ENCODE results near the gene NACC2.
A peak's percentile ranks its signal among the peaks of the same experiment; 100 is the strongest.

The NACC2 gene

DNA sequence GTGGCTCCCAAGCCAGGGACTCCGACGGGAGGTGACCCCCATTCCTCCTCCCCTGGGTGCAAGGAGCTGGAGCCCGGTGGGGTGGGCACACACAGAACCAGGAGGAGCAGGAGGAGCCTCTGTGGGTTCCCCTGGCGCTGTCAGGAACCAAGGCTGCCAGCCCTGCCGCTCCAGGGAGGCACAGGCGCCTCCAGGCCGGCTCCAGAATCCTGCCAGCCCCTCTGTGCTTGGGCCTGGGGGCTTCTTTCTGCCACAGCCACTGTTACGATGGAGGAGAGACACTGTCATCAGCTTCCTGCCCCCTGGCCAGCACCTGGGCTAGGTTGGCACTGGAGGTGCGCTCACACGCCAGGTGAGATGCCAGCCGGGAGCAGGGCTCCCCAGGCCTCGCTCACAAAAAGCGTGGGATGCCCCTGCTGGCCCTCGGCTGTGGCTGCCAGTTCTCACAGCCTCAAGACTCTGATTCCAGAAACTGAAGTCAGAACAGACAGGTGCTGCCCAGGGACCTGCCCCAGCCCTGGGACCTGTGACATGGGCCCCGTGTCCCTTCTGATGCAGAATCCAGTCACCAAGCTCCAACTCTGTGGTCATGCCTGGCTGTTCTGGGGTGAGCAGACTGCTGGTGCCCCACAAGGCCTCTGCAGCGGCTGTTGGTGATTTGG, 96.5 kb downstream of the NACC2 start:
- Histone ChIP-seq H3K4me1 (ENCODE audit: control insufficient read depth, insufficient read depth, low read length) (peaks cover 17% of the 10 kb centered on the region), H3K27me3 (ENCODE audit: control insufficient read depth, insufficient read depth, low read length) (no peaks in the 10 kb centered on the region), H3K9me3 (ENCODE audit: control insufficient read depth, insufficient read depth, low read depth, low read length) (no peaks in the 10 kb centered on the region), H3K27ac (ENCODE audit: low read depth, low read length) (no peak overlapping the region), H3K9ac (ENCODE audit: low read length) (no peak overlapping the region), H3K4me3 (ENCODE audit: low read depth, low read length) (no peak overlapping the region), H3K36me3 (ENCODE audit: control insufficient read depth, insufficient read depth, low read length) (no peaks in the 10 kb centered on the region)

- Histone ChIP-seq H3K9me3 (ENCODE audit: control insufficient read depth, insufficient read depth, low read depth, low read length) (no peaks in the 10 kb centered on the region), H3K4me3 (ENCODE audit: low read depth, low read length) (no peak overlapping the region), H3K27ac (ENCODE audit: low read depth, low read length) (no peak overlapping the region), H3K27me3 (ENCODE audit: control insufficient read depth, insufficient read depth, low read length) (no peaks in the 10 kb centered on the region), H3K4me1 (ENCODE audit: control insufficient read depth, insufficient read depth, low read length) (peaks cover 22% of the 10 kb centered on the region), H3K36me3 (ENCODE audit: control insufficient read depth, insufficient read depth, low read length) (no peaks in the 10 kb centered on the region), H3K9ac (ENCODE audit: low read length) (no peak overlapping the region)
Measured at GRCh38 chr9:135998016-135998380, 97.1 kb downstream of the NACC2 start.

- Histone ChIP-seq H3K9ac (ENCODE audit: low read length) (no peak overlapping the region), H3K9me3 (ENCODE audit: control insufficient read depth, insufficient read depth, low read depth, low read length) (no peaks in the 10 kb centered on the region)
Measured at GRCh38 chr9:135997090-135998015, 97.7 kb downstream of the NACC2 start.

GRCh38 chr9:135995816-135996215, 99.3 kb downstream of the NACC2 start:
- Histone ChIP-seq H3K27ac (ENCODE audit: low read depth, low read length) (no peak overlapping the region), H3K9me3 (ENCODE audit: control insufficient read depth, insufficient read depth, low read depth, low read length) (no peaks in the 10 kb centered on the region), H3K36me3 (ENCODE audit: control insufficient read depth, insufficient read depth, low read length) (no peaks in the 10 kb centered on the region), H3K27me3 (ENCODE audit: control insufficient read depth, insufficient read depth, low read length) (no peaks in the 10 kb centered on the region), H3K4me1 (ENCODE audit: control insufficient read depth, insufficient read depth, low read length) (peaks cover 36% of the 10 kb centered on the region), H3K9ac (ENCODE audit: low read length) (no peak overlapping the region), H3K4me3 (ENCODE audit: low read depth, low read length) (no peak overlapping the region)

More at GRCh38 chr9:135997090-135998015, 97.7 kb downstream of the NACC2 start:
- no peaks in the 10 kb centered on the region for H3K27me3 ChIP-seq (ENCODE audit: control insufficient read depth, insufficient read depth, low read length)
- H3K27ac ChIP-seq (ENCODE audit: low read depth, low read length): no peak overlapping the region
- H3K4me3 ChIP-seq (ENCODE audit: low read depth, low read length): no peak overlapping the region
- no peaks in the 10 kb centered on the region for H3K36me3 ChIP-seq (ENCODE audit: control insufficient read depth, insufficient read depth, low read length)
- H3K4me1 ChIP-seq (ENCODE audit: control insufficient read depth, insufficient read depth, low read length): peaks cover 24% of the 10 kb centered on the region

GRCh38 chr9:135994501-135995192, 100.4 kb downstream of the NACC2 start:
- no peaks in the 10 kb centered on the region for H3K36me3 ChIP-seq (ENCODE audit: control insufficient read depth, insufficient read depth, low read length)
- H3K4me1 ChIP-seq (ENCODE audit: control insufficient read depth, insufficient read depth, low read length): peaks cover 41% of the 10 kb centered on the region
- H3K9me3 ChIP-seq (ENCODE audit: control insufficient read depth, insufficient read depth, low read depth, low read length): no peaks in the 10 kb centered on the region
- no peak overlapping the region for H3K27ac ChIP-seq (ENCODE audit: low read depth, low read length)
- H3K9ac ChIP-seq (ENCODE audit: low read length): no peak overlapping the region
- no peaks in the 10 kb centered on the region for H3K27me3 ChIP-seq (ENCODE audit: control insufficient read depth, insufficient read depth, low read length)
- no peak overlapping the region for H3K4me3 ChIP-seq (ENCODE audit: low read depth, low read length)

DNA sequence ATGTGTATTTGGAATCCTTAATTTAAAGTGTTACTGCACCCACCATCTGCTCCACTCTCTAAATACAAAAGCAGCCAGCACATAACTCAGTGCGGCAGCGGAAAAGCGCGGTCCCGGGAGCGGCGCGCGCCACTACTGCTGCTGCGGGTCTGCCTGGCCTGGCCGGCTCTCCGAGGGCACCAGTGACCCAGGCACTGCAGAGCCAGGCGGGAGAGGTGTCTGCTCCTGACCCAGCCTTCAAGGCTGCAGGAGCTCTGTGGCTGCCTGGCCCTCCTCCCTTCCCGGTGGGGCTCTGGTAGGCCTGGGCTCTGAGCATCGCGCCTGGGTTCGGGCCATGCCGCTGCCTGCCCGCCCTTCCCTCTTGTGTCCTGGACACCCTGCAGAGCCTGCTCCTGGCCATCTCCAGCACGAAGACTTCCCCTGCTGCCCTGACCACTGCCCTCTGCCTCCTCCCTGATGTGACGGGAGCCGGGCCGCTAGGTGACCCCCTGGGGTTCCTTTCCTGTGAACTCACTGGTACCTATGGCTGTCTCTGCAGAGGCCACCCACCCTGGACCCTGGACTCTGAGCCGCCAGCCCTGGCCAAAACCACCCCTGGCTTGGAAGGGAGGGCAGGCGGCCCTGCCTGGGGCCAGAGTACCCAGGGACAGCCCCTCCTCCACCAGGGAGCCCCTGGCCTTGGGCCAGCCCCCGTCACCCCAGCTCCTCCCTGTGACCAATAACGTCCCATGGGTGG, 101.2 kb downstream of the NACC2 start:
- Histone ChIP-seq H3K27me3 (ENCODE audit: control insufficient read depth, insufficient read depth, low read length) (no peaks in the 10 kb centered on the region), H3K27ac (ENCODE audit: low read depth, low read length) (no peak overlapping the region; the same call in 1 of the 2 replicates), H3K4me1 (ENCODE audit: control insufficient read depth, insufficient read depth, low read length) (peaks cover 41% of the 10 kb centered on the region), H3K9ac (ENCODE audit: low read length) (no peak overlapping the region), H3K4me3 (ENCODE audit: low read depth, low read length) (no peak overlapping the region), H3K36me3 (ENCODE audit: control insufficient read depth, insufficient read depth, low read length) (no peaks in the 10 kb centered on the region), H3K9me3 (ENCODE audit: control insufficient read depth, insufficient read depth, low read depth, low read length) (no peaks in the 10 kb centered on the region)

DNA sequence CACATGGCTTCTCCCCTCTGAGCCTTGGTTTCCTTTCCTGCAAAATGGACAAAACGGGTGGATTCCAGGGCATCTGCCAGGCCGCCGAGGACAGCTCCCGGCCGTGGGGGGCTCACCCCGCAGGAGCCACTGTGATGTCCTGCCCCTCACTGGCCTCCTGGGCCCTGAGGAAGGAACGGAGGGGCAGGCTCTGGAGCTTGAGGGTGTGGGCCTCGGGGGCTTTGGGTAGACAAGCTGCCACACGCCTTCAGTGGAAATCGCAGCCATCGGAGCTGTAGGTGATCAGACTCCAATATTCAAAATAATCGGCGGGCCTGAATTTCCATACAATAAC, 101.7 kb downstream of the NACC2 start:
- Histone ChIP-seq H3K36me3 (ENCODE audit: control insufficient read depth, insufficient read depth, low read length) (no peaks in the 10 kb centered on the region), H3K27ac (ENCODE audit: low read depth, low read length) (peak overlapping the region; percentile 77), H3K4me3 (ENCODE audit: low read depth, low read length) (peak overlapping the region; percentile 43; the same call in 1 of the 2 replicates), H3K4me1 (ENCODE audit: control insufficient read depth, insufficient read depth, low read length) (peaks cover 41% of the 10 kb centered on the region), H3K9ac (ENCODE audit: low read length) (peak overlapping the region; percentile 14), H3K27me3 (ENCODE audit: control insufficient read depth, insufficient read depth, low read length) (no peaks in the 10 kb centered on the region), H3K9me3 (ENCODE audit: control insufficient read depth, insufficient read depth, low read depth, low read length) (no peaks in the 10 kb centered on the region)

DNA sequence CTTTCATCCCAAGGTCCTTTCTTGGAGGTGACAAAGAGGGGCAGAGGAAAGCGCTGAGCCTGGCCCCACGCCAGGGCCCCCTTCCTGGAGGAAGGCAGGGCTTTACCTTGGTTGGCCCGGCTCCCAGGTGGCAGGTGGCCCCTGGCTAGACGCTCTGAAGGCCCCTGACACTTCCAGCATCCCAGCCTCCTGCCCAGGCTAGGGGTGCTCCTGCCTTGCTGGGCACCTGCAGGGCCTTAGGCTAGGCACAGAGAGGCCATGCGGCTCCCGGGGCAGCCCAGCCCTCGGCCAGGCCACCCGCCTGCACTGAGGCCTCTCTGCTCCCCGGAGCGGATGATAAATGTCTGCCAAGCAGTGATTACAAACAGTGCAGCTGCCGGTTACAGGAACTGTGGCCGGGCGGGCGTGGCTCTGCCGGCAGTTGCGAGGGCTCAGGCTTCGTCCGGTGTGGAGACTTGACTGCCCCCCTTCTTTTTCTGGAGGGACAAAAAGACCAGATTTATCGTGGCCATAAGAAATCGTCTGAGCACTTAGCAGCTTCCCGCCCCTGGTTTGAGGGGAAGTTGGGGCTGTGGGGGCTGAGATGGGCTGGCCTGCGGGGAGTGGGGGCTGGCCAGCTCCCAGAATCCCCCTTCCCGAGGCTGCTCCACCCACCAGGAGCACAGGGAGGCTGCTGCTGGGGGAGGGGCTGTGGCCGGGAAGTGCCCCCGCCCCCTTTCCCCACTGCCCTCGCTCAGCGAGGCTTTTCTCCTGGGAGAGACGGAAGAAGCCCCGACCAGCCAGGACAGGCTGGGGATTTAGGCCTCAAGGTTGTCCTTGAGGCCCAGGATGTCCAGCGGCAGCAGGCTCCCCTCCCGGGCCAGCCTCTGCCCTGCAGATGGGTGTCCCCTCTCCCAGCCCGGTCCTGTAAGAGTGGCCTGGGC, 102.3 kb downstream of the NACC2 start:
- Histone ChIP-seq H3K27me3 (ENCODE audit: control insufficient read depth, insufficient read depth, low read length) (no peaks in the 10 kb centered on the region), H3K4me3 (ENCODE audit: low read depth, low read length) (peak overlapping the region; percentile 43; the same call in 1 of the 2 replicates), H3K27ac (ENCODE audit: low read depth, low read length) (peak overlapping the region; percentile 77), H3K9me3 (ENCODE audit: control insufficient read depth, insufficient read depth, low read depth, low read length) (no peaks in the 10 kb centered on the region), H3K9ac (ENCODE audit: low read length) (peak overlapping the region; percentile 14), H3K36me3 (ENCODE audit: control insufficient read depth, insufficient read depth, low read length) (no peaks in the 10 kb centered on the region), H3K4me1 (ENCODE audit: control insufficient read depth, insufficient read depth, low read length) (peaks cover 41% of the 10 kb centered on the region)

DNA sequence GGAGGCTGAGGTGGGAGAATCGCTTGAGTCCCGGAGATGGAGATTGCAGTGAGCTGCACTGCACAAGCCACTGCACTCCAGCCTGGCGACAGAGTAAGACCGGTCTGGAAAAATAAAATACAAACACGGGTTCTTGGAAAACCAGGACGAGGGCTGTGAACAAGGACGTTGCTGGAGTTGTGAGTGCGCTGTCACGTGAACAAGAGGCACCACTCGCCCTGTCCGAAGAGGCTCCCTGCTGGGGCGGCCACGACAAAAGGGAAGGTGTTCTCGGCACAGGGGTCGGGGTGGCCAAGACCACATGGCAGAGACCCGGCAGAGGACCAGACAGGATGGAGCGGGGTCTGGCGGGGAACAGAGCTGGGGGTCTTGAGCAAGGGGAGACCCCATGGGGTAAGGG, 103.3 kb downstream of the NACC2 start:
- peaks cover 41% of the 10 kb centered on the region for H3K4me1 ChIP-seq (ENCODE audit: control insufficient read depth, insufficient read depth, low read length)
- H3K4me3 ChIP-seq (ENCODE audit: low read depth, low read length): no peak overlapping the region
- no peak overlapping the region for H3K9ac ChIP-seq (ENCODE audit: low read length)
- no peaks in the 10 kb centered on the region for H3K27me3 ChIP-seq (ENCODE audit: control insufficient read depth, insufficient read depth, low read length)
- H3K36me3 ChIP-seq (ENCODE audit: control insufficient read depth, insufficient read depth, low read length): no peaks in the 10 kb centered on the region
- H3K27ac ChIP-seq (ENCODE audit: low read depth, low read length): no peak overlapping the region
- no peaks in the 10 kb centered on the region for H3K9me3 ChIP-seq (ENCODE audit: control insufficient read depth, insufficient read depth, low read depth, low read length)
